ENCODE results near the gene ABRAXAS1. TPM values are rescaled to one million over a fixed set of nuclear protein-coding genes. Genes with fewer than 3 reads are reported as not detected.

The ABRAXAS1 gene
- total and polyA plus RNA-seq, 4 donors: 0.96 to 7.8 (median 1.3) TPM

DNA sequence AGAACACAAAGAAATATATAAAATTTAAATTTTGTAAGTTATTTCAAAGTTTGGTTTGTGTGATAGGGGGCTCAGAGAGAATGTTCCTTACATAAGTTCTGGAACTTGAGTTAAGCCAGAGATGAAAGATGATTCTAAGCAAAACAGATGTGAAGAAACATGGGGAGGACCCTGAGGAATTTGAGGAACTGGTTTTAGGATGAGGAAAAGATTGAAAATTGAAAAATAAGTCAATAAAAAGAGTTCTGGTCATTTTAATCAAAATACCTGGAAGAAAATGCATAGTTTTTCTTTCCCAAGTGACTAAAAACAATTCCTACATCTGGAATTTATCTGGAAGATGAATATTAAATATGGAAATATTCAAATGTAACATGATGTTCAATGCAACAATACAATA, 66.7 kb downstream of the ABRAXAS1 start:
- TF ChIP-seq TAF1 (conservative IDR thresholded peaks at IDR 0.05) (no peak), RAD21 (IDR thresholded peaks at IDR 0.05) (no peak), EGR1 (IDR thresholded peaks at IDR 0.05; ENCODE audit: low read depth in 2 of 2) (no peak), FOXA2 (IDR thresholded peaks at IDR 0.05) (no peak), SP1 (IDR thresholded peaks at IDR 0.05) (no peak), HNF4A (conservative IDR thresholded peaks at IDR 0.05) (no peak), FOXA1 (IDR thresholded peaks at IDR 0.05) (no peak), RXRA (IDR thresholded peaks at IDR 0.05) (no peak), HNF4G (IDR thresholded peaks at IDR 0.05) (no peak)
- TF ChIP-seq, protein P1, sequence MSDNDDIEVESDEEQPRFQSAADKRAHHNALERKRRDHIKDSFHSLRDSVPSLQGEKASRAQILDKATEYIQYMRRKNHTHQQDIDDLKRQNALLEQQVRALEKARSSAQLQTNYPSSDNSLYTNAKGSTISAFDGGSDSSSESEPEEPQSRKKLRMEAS (IDR thresholded peaks at IDR 0.05): no peak
- TF ChIP-seq, protein P2, sequence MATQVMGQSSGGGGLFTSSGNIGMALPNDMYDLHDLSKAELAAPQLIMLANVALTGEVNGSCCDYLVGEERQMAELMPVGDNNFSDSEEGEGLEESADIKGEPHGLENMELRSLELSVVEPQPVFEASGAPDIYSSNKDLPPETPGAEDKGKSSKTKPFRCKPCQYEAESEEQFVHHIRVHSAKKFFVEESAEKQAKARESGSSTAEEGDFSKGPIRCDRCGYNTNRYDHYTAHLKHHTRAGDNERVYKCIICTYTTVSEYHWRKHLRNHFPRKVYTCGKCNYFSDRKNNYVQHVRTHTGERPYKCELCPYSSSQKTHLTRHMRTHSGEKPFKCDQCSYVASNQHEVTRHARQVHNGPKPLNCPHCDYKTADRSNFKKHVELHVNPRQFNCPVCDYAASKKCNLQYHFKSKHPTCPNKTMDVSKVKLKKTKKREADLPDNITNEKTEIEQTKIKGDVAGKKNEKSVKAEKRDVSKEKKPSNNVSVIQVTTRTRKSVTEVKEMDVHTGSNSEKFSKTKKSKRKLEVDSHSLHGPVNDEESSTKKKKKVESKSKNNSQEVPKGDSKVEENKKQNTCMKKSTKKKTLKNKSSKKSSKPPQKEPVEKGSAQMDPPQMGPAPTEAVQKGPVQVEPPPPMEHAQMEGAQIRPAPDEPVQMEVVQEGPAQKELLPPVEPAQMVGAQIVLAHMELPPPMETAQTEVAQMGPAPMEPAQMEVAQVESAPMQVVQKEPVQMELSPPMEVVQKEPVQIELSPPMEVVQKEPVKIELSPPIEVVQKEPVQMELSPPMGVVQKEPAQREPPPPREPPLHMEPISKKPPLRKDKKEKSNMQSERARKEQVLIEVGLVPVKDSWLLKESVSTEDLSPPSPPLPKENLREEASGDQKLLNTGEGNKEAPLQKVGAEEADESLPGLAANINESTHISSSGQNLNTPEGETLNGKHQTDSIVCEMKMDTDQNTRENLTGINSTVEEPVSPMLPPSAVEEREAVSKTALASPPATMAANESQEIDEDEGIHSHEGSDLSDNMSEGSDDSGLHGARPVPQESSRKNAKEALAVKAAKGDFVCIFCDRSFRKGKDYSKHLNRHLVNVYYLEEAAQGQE (IDR thresholded peaks at IDR 0.05): no peak
- TF ChIP-seq, protein P3, sequence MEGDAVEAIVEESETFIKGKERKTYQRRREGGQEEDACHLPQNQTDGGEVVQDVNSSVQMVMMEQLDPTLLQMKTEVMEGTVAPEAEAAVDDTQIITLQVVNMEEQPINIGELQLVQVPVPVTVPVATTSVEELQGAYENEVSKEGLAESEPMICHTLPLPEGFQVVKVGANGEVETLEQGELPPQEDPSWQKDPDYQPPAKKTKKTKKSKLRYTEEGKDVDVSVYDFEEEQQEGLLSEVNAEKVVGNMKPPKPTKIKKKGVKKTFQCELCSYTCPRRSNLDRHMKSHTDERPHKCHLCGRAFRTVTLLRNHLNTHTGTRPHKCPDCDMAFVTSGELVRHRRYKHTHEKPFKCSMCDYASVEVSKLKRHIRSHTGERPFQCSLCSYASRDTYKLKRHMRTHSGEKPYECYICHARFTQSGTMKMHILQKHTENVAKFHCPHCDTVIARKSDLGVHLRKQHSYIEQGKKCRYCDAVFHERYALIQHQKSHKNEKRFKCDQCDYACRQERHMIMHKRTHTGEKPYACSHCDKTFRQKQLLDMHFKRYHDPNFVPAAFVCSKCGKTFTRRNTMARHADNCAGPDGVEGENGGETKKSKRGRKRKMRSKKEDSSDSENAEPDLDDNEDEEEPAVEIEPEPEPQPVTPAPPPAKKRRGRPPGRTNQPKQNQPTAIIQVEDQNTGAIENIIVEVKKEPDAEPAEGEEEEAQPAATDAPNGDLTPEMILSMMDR (IDR thresholded peaks at IDR 0.05; ENCODE audit: low read depth, low read length, missing input control): no peak
- no peak overlapping the region for H3K27ac ChIP-seq (ENCODE audit: low read depth in 1 of 2, low read length in 2 of 2)
- no peak for DNase-seq (ENCODE audit: low spot score)
- no peak overlapping the region for H3K9ac ChIP-seq (ENCODE audit: low read depth in 1 of 2, low read length in 2 of 2)
- H3K4me1 ChIP-seq (ENCODE audit: control insufficient read depth in 4 of 4, insufficient read depth in 4 of 4, low read length in 3 of 4): no peaks in the 10 kb centered on the region
- no peak overlapping the region for H3K4me3 ChIP-seq (ENCODE audit: low read depth in 1 of 3, low read length in 3 of 3)
- H3K9me3 ChIP-seq (ENCODE audit: control insufficient read depth in 4 of 4, low read length in 3 of 4): no peaks in the 10 kb centered on the region
- H3K27me3 ChIP-seq (ENCODE audit: control insufficient read depth in 4 of 4, insufficient read depth in 4 of 4, low read length in 3 of 4): no peaks in the 10 kb centered on the region
- peaks cover 10 to 35% (median 34%) of the 10 kb centered on the region in 4 donors for H3K36me3 ChIP-seq (ENCODE audit: control insufficient read depth in 4 of 4, insufficient read depth in 3 of 4, low read depth in 1 of 4, low read length in 3 of 4)

DNA sequence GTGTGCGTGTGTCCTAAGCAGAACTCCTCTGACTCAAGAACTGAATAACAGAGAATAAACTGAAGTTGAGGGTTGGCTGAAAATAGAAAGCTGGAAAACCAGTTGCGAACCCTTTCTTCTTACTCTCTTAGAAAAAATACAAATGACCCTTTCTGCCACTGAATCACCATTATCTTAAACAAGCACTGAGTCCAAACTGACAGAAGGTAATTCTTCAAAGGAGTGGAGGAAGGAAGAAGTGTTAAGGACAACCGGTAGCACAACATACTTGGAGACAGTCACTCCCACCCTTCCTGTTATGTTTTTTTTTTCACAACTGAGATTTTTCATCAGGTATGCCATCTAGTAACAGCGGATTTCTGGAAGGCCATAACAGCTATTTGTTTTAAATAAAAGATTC, 67.3 kb downstream of the ABRAXAS1 start:
- 87% methylated on average over 4 of the region's 4 CpGs for WGBS
- DNase-seq (ENCODE audit: low spot score): no peak
- peaks cover 10 to 36% (median 32%) of the 10 kb centered on the region in 4 donors for H3K36me3 ChIP-seq (ENCODE audit: control insufficient read depth in 4 of 4, insufficient read depth in 3 of 4, low read depth in 1 of 4, low read length in 3 of 4)

More for the DNA sequence above, 67.3 kb downstream of the ABRAXAS1 start:
- Histone ChIP-seq H3K9ac (ENCODE audit: low read depth in 1 of 2, low read length in 2 of 2) (no peak overlapping the region), H3K27ac (ENCODE audit: low read depth in 1 of 2, low read length in 2 of 2) (no peak overlapping the region), H3K4me3 (ENCODE audit: low read depth in 1 of 3, low read length in 3 of 3) (no peak overlapping the region), H3K9me3 (ENCODE audit: control insufficient read depth in 4 of 4, low read length in 3 of 4) (no peaks in the 10 kb centered on the region), H3K4me1 (ENCODE audit: control insufficient read depth in 4 of 4, insufficient read depth in 4 of 4, low read length in 3 of 4) (no peaks in the 10 kb centered on the region), H3K27me3 (ENCODE audit: control insufficient read depth in 4 of 4, insufficient read depth in 4 of 4, low read length in 3 of 4) (no peaks in the 10 kb centered on the region)
- TF ChIP-seq EGR1 (IDR thresholded peaks at IDR 0.05; ENCODE audit: low read depth in 2 of 2): no peak
- no peak for TF ChIP-seq RXRA (IDR thresholded peaks at IDR 0.05)
- TF ChIP-seq, protein P4, sequence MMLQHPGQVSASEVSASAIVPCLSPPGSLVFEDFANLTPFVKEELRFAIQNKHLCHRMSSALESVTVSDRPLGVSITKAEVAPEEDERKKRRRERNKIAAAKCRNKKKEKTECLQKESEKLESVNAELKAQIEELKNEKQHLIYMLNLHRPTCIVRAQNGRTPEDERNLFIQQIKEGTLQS (IDR thresholded peaks at IDR 0.05): no peak
- no peak for TF ChIP-seq FOXA2 (IDR thresholded peaks at IDR 0.05)
- no peak for TF ChIP-seq YY1 (IDR thresholded peaks at IDR 0.05)
- no peak for TF ChIP-seq RAD21 (IDR thresholded peaks at IDR 0.05)
- TF ChIP-seq, protein P5, sequence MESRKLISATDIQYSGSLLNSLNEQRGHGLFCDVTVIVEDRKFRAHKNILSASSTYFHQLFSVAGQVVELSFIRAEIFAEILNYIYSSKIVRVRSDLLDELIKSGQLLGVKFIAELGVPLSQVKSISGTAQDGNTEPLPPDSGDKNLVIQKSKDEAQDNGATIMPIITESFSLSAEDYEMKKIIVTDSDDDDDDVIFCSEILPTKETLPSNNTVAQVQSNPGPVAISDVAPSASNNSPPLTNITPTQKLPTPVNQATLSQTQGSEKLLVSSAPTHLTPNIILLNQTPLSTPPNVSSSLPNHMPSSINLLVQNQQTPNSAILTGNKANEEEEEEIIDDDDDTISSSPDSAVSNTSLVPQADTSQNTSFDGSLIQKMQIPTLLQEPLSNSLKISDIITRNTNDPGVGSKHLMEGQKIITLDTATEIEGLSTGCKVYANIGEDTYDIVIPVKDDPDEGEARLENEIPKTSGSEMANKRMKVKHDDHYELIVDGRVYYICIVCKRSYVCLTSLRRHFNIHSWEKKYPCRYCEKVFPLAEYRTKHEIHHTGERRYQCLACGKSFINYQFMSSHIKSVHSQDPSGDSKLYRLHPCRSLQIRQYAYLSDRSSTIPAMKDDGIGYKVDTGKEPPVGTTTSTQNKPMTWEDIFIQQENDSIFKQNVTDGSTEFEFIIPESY (IDR thresholded peaks at IDR 0.05): no peak
- TF ChIP-seq JUND (IDR thresholded peaks at IDR 0.05): no peak
- TF ChIP-seq, protein P1 (IDR thresholded peaks at IDR 0.05): no peak
- no peak for TF ChIP-seq NR2F2 (IDR thresholded peaks at IDR 0.05)
- TF ChIP-seq, protein P3 (IDR thresholded peaks at IDR 0.05; ENCODE audit: low read depth, low read length, missing input control): no peak
- TF ChIP-seq HNF4G (IDR thresholded peaks at IDR 0.05): no peak
- no peak for TF ChIP-seq SP1 (IDR thresholded peaks at IDR 0.05)
- no peak for TF ChIP-seq FOXA1 (IDR thresholded peaks at IDR 0.05)
